GM12878 (cell line): ENCODE results near the gene KASH5. TPM values are rescaled to one million over a fixed set of nuclear protein-coding genes. Genes with fewer than 3 reads are reported as not detected.

Experiments used
- ATAC-seq: fragments of 200-7000 bp; cut with Tn5 transposase; 3 replicates; pipeline ENCODE4 v1.9.1; 2020; ENCODE audit warnings: mild to moderate bottlenecking, moderate library complexity
- BruUV-seq: library from RNA; stranded (reverse); fragments of 400-500 nt; replicated peaks from 2 replicates; lab custom pipeline; 2021; lab: Mats Ljungman, UMichigan
- CTCF ChIA-PET: fragments of 300-600 bp; sonication (Branson Sonifier 250); formaldehyde crosslinking; extraction: SDS; loops from one replicate; lab custom pipeline; 2021; ENCODE audit warnings: inconsistent platforms; lab: Yijun Ruan, JAX
- POLR2A ChIA-PET: fragments of 350-600 bp; formaldehyde crosslinking; extraction: SDS; loops from one replicate; lab custom pipeline; 2021; ENCODE audit warnings: inconsistent platforms; lab: Charles Lee
- RAD21 ChIA-PET: fragments of 300-600 bp; sonication (Branson Sonifier 250); formaldehyde crosslinking; loops from one replicate; lab custom pipeline; 2023; ENCODE audit warnings: antibody characterized with exemption; ENCODE audit not compliant: unreplicated experiment; lab: Charles Lee
- SMC1A ChIA-PET: fragments of 300-600 bp; sonication (Branson Sonifier 250); formaldehyde crosslinking; loops from one replicate; lab custom pipeline; 2023; ENCODE audit not compliant: unreplicated experiment, uncharacterized antibody; lab: Charles Lee
- DNase-seq: peaks from one replicate; pipeline ENCODE4 v3.0.0-alpha.2; 2011; ENCODE audit warnings: low read depth, low spot score
- FAIRE-seq: peaks from 3 replicates; lab custom pipeline; 2011; peaks lifted over from hg19 to GRCh38; lab: Jason Lieb, UNC
- H2AFZ ChIP-seq: 2 replicates; pipeline ENCODE4 v1.6.0; 2011; ENCODE audit warnings: low read depth, low read length, control low read depth; ENCODE audit not compliant: control insufficient read depth
- H3K27ac ChIP-seq: 2 replicates; pipeline ENCODE4 v1.5.1; 2011; ENCODE audit warnings: control low read depth; ENCODE audit not compliant: control insufficient read depth, insufficient read depth
- H3K27me3 ChIP-seq, 2 experiments: replicated peaks in 1 of 2; 2 replicates each; pipeline versions ENCODE4 v1.6.0 to v1.6.1; 2011; ENCODE audit warnings: low read length in 1 of 2; ENCODE audit not compliant: control insufficient read depth in 2 of 2, insufficient read depth in 2 of 2
- H3K36me3 ChIP-seq, 2 experiments: 2 replicates each; pipeline ENCODE4 v1.5.1; 2011; ENCODE audit warnings: low read length in 1 of 2; ENCODE audit not compliant: control insufficient read depth in 2 of 2, insufficient read depth in 2 of 2
- H3K4me1 ChIP-seq: 2 replicates; pipeline ENCODE4 v1.6.1; 2011; ENCODE audit warnings: mild to moderate bottlenecking, low read length, moderate library complexity, mixed read lengths; ENCODE audit not compliant: control insufficient read depth, insufficient read depth
- H3K4me2 ChIP-seq: 2 replicates; pipeline ENCODE4 v1.6.0; 2011; ENCODE audit warnings: control low read depth; ENCODE audit not compliant: control insufficient read depth, insufficient read depth
- H3K4me3 ChIP-seq: fragments of 200-600 bp; sonication (generic); 2 replicates; pipeline ENCODE4 v1.5.1; 2016
- H3K79me2 ChIP-seq: 2 replicates; pipeline ENCODE4 v1.6.0; 2011; ENCODE audit warnings: low read length; ENCODE audit not compliant: control insufficient read depth, insufficient read depth
- H3K9ac ChIP-seq: 2 replicates; pipeline ENCODE4 v1.8.0; 2011; ENCODE audit warnings: low read length, control low read depth, mixed read lengths; ENCODE audit not compliant: control insufficient read depth, insufficient read depth
- H3K9me3 ChIP-seq: replicated peaks from 3 replicates; pipeline ENCODE4 v1.5.1; 2011; ENCODE audit warnings: mild to moderate bottlenecking, low read length; ENCODE audit not compliant: control insufficient read depth, insufficient read depth
- H4K20me1 ChIP-seq: 2 replicates; pipeline ENCODE4 v1.6.0; 2011; ENCODE audit not compliant: control insufficient read depth, insufficient read depth
- E2F8 ChIP-seq: fragments of 450-650 bp; IDR thresholded peaks from 2 replicates; pipeline ENCODE4 v1.6.1; 2018; ENCODE audit warnings: mild to moderate bottlenecking, low read depth, moderate library complexity; ENCODE audit not compliant: partially characterized antibody
- HSF1 ChIP-seq: fragments of 150-350 bp; IDR thresholded peaks from 2 replicates; pipeline ENCODE4 v1.6.1; 2014; ENCODE audit warnings: mild to moderate bottlenecking, low read depth, low read length
- JUNB ChIP-seq: IDR thresholded peaks from 2 replicates; pipeline ENCODE4 v1.6.1; 2016; ENCODE audit warnings: antibody characterized with exemption, mild to moderate bottlenecking
- KLF5 ChIP-seq: fragments of 450-650 bp; IDR thresholded peaks from 2 replicates; pipeline ENCODE4 v1.6.1; 2014; ENCODE audit warnings: mild to moderate bottlenecking; ENCODE audit not compliant: partially characterized antibody
- RAD21 ChIP-seq: IDR thresholded peaks from 2 replicates; pipeline ENCODE4 v1.6.1; 2011; ENCODE audit warnings: mild to moderate bottlenecking, low read depth, low read length, moderate library complexity; ENCODE audit not compliant: insufficient read depth
- RAD51 ChIP-seq: fragments of 450-650 bp; IDR thresholded peaks from 2 replicates; pipeline ENCODE4 v1.6.1; 2016; ENCODE audit warnings: moderate library complexity, mild to moderate bottlenecking, inconsistent platforms
- RELA ChIP-seq: fragments of 450-650 bp; IDR thresholded peaks from 2 replicates; pipeline ENCODE4 v1.8.0; 2014; ENCODE audit warnings: borderline replicate concordance; ENCODE audit not compliant: partially characterized antibody
- TBL1XR1 ChIP-seq: IDR thresholded peaks from 2 replicates; pipeline ENCODE4 v1.6.1; 2012; ENCODE audit warnings: low read depth, low read length, improper control_type of control experiment
- ZBED1 ChIP-seq: IDR thresholded peaks from 2 replicates; pipeline ENCODE4 v1.6.1; 2016; ENCODE audit warnings: borderline replicate concordance
- ZBTB4 ChIP-seq: fragments of 450-650 bp; formaldehyde crosslinking; IDR thresholded peaks from 2 replicates; pipeline ENCODE4 v1.4.0; 2022; ENCODE audit warnings: mild to moderate bottlenecking, moderate library complexity
- ZNF274 ChIP-seq: IDR thresholded peaks from one replicate; pipeline ENCODE4 v1.8.0; 2011; ENCODE audit not compliant: insufficient read length, insufficient read depth
- ZNF592 ChIP-seq: fragments of 450-650 bp; IDR thresholded peaks from 2 replicates; pipeline ENCODE4 v1.6.1; 2017; ENCODE audit warnings: mild to moderate bottlenecking, moderate library complexity
- WGBS: methylation state at CpG from one replicate; pipeline ENCODE4 v1.1.6; 2016; ENCODE audit warnings: low lambda C conversion rate; ENCODE audit not compliant: insufficient replicate concordance, insufficient coverage; ENCODE audit errors: missing lambda C conversion rate; 5-methylcytosine and 5-hydroxymethylcytosine counted together
- in situ Hi-C: fragments of 300-500 bp; cut with MboI; formaldehyde crosslinking; loops from 9 replicates; pipeline ENCODE4 v1.14.3; 2018; ENCODE audit warnings: mixed read lengths
- intact Hi-C: fragments of 100-400 bp; cut with micrococcal nuclease; formaldehyde crosslinking; loops from one replicate; pipeline ENCODE4 v1.14.2; 2022; ENCODE audit not compliant: unreplicated experiment
- polyA plus RNA-seq, 11 experiments: library from polyadenylated mRNA; depleted of rRNA in 4 of 11; unstranded in 6 of 11; stranded (reverse) in 5 of 11; fragments of >200 nt; fragmentation: Nextera tagmentation in 4 of 11; fragmentation: Illumina TruSeq in 1 of 11; extraction: Ambion mirVana in 4 of 11; extraction: Trizol in 1 of 11; gene quantifications; 1 replicate in 1 of 11; 2 replicates in 10 of 11; pipeline versions ENCODE4 v1.2.1 to v1.2.3, GENCODE V29; 2011 to 2016; ENCODE audit warnings: inconsistent platforms in 2 of 11, missing spikeins in 2 of 11, low read depth in 1 of 11
- total RNA-seq, 4 experiments: library from RNA; depleted of rRNA in 3 of 4; stranded (reverse); fragments of >200 nt in 3 of 4; fragmentation: Illumina TruSeq in 1 of 4; extraction: Trizol in 1 of 4; gene quantifications; 2 replicates each; pipeline versions ENCODE4 v1.2.1 to v1.2.3, GENCODE V29; 2013 to 2021

The KASH5 gene
- total and polyA plus RNA-seq, 10 of the 15 experiments (the other 5 are each of a cell fraction or from before 2014, with no cell fraction given), result 0.03 to 0.06 (median 0.05) TPM; not detected in 7

GRCh38 chr19:49415810-49416200, 27.8 kb downstream of the KASH5 start:
- ChIA-PET POLR2A (no interaction called here), SMC1A (interaction anchor here (1.1 to 3.0 kb wide), 5 partner anchors 8 to 24 kb away, joined by 3 to 9 read pairs (median 4); partner anchors contain the start of gene GFY), RAD21 (interaction anchor here (0.8 to 1.8 kb wide), 6 partner anchors 8 to 55 kb away, joined by 3 to 4 read pairs (median 3); no protein-coding TSS in a partner anchor), CTCF (interaction anchor here (0.7 to 3.8 kb wide), 7 partner anchors 10 to 113 kb away, joined by 3 to 19 read pairs (median 3); partner anchors contain the start of gene FLT3LG)
- in situ Hi-C loops (no loop called here), intact Hi-C loops (no loop called here)
- Histone ChIP-seq H3K9me3 (no peaks in the 10 kb centered on the region), H3K27me3 (peaks cover 2 to 13% of the 10 kb centered on the region in 2 experiments; a peak in 3 of 4 replicates), H3K9ac (no peak overlapping the region), H3K27ac (no peak overlapping the region), H2AFZ (peak overlapping the region; percentile 19; the same call in 1 of the 2 replicates), H3K4me2 (no peak overlapping the region), H3K79me2 (no peaks in the 10 kb centered on the region), H4K20me1 (no peaks in the 10 kb centered on the region), H3K36me3 (no peaks in the 10 kb centered on the region), H3K4me3 (no peak overlapping the region), H3K4me1 (0 out of 2 replicates have a peak, but pooled peaks cover 3% of the 10 kb centered on the region)
- peak; percentile 19; the same call in 2 of the 3 replicates for ATAC-seq
- BruUV-seq, result no TSS peak
- DNase-seq, result no peak
- FAIRE-seq, result no peak
- 81% methylated on average over 2 of the region's 2 CpGs for WGBS
- no peak for TF ChIP-seq ZBTB4 (CRISPR knock-in tag)
- TF ChIP-seq TBL1XR1, result no peak
- TF ChIP-seq ZBED1, result no peak
- TF ChIP-seq KLF5, result no peak
- no peak for TF ChIP-seq ZNF592
- TF ChIP-seq RAD51, result no peak
- TF ChIP-seq HSF1, result no peak
- no peak for TF ChIP-seq RAD21
- TF ChIP-seq ZNF274, result no peak
- TF ChIP-seq JUNB, result no peak
- TF ChIP-seq RELA, result no peak
- TF ChIP-seq E2F8, result no peak
